ENCODE measurements around the gene GPATCH2. TPM values are rescaled to one million over a fixed set of nuclear protein-coding genes. Genes with fewer than 3 reads are reported as not detected.

Gene GPATCH2
- total RNA-seq, 2 donors from 2014 or later = 21.2 to 23.2 TPM

DNA sequence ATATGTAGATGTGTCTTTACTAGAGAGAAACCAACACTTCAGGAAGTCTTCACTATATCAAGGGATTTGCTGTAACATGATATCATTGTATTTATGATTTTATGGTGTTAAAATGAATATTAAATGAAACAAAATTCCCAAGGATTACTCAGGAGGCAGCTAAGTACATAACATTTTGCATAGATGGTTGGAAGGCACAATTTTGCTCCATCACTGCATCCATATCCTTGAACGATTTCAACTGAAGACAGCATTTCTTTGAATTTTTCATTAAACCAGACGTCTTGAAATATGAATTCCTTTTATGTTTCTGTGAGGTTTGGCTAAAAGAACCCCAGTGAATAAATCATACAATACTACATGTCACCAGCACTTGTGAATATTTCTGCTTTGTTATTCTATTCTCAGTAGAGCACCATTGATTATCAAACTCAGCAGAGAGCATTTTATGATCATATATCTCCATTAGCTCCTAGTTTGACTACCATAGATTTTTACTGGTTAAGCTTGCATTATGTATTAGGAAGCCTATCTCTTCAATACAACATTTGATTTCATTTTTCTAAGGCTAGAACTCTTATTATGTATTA lies 37.6 kb upstream of the GPATCH2 start:
- H3K4me3 Mint-ChIP-seq = no peak overlapping the region
- no peak for DNase-seq
- H3K36me3 Mint-ChIP-seq (ENCODE audit: low read depth) = no peaks in the 10 kb centered on the region
- TF ChIP-seq, protein P1, sequence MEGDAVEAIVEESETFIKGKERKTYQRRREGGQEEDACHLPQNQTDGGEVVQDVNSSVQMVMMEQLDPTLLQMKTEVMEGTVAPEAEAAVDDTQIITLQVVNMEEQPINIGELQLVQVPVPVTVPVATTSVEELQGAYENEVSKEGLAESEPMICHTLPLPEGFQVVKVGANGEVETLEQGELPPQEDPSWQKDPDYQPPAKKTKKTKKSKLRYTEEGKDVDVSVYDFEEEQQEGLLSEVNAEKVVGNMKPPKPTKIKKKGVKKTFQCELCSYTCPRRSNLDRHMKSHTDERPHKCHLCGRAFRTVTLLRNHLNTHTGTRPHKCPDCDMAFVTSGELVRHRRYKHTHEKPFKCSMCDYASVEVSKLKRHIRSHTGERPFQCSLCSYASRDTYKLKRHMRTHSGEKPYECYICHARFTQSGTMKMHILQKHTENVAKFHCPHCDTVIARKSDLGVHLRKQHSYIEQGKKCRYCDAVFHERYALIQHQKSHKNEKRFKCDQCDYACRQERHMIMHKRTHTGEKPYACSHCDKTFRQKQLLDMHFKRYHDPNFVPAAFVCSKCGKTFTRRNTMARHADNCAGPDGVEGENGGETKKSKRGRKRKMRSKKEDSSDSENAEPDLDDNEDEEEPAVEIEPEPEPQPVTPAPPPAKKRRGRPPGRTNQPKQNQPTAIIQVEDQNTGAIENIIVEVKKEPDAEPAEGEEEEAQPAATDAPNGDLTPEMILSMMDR (conservative IDR thresholded peaks at IDR 0.05) = no peak
- no peaks in the 10 kb centered on the region for H3K27me3 Mint-ChIP-seq (ENCODE audit: insufficient read depth)
- Histone ChIP-seq H3K9me3 (ENCODE audit: control insufficient read depth, low read length) (no peaks in the 10 kb centered on the region), H3K36me3 (ENCODE audit: control insufficient read depth, insufficient read depth, low read length) (no peaks in the 10 kb centered on the region), H3K4me1 (ENCODE audit: control insufficient read depth, insufficient read depth, low read length) (no peaks in the 10 kb centered on the region), H3K4me3 (ENCODE audit: low read length) (no peak overlapping the region), H3K27me3 (ENCODE audit: control insufficient read depth, insufficient read depth, low read length, poor library complexity, severe bottlenecking) (no peaks in the 10 kb centered on the region), H3K27ac (ENCODE audit: low read depth, low read length) (no peak overlapping the region), H3K9ac (ENCODE audit: extremely low read depth, low read length, poor library complexity, severe bottlenecking) (no peak overlapping the region)
- H3K27ac Mint-ChIP-seq = no peak overlapping the region
- no peaks in the 10 kb centered on the region for H3K4me1 Mint-ChIP-seq
- WGBS, 2 experiments (ENCODE audit: insufficient coverage in 1 of 2, insufficient read length in 1 of 2) = 79% methylated on average over 2 of the region's 2 CpGs; no CpG with 5 or more reads in 1 of the 2 experiments
- H3K9me3 Mint-ChIP-seq = no peaks in the 10 kb centered on the region

DNA sequence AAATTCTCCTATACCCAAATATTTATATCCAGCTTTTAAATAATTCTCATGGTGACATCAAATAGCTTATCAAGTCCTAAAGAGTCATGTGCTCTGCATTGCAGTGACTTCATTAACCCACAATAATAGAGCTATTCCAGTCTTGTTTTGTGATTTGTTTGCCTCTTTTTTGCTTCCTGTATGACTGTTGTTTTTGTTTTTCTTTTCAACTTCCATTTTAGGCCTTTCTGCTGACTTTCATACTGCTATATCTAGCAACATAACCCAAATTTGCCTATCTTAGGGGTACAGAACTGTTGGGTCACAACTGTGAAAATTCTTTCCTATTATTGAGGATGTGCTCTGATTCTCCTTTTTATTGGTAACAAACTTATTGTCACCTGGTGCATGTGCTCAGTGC lies 30.5 kb upstream of the GPATCH2 start:
- no peaks in the 10 kb centered on the region for H3K36me3 Mint-ChIP-seq (ENCODE audit: low read depth)
- H3K4me3 ChIP-seq (ENCODE audit: low read length) = no peak overlapping the region
- no peak overlapping the region for H3K27ac Mint-ChIP-seq
- no peak for DNase-seq
- H3K4me1 ChIP-seq (ENCODE audit: control insufficient read depth, insufficient read depth, low read length) = no peaks in the 10 kb centered on the region
- no peaks in the 10 kb centered on the region for H3K4me1 Mint-ChIP-seq
- no peaks in the 10 kb centered on the region for H3K27me3 Mint-ChIP-seq (ENCODE audit: insufficient read depth)
- no peak overlapping the region for H3K4me3 Mint-ChIP-seq
- no peak overlapping the region for H3K27ac ChIP-seq (ENCODE audit: low read depth, low read length)
- H3K9me3 ChIP-seq (ENCODE audit: control insufficient read depth, low read length) = no peaks in the 10 kb centered on the region
- H3K9ac ChIP-seq (ENCODE audit: extremely low read depth, low read length, poor library complexity, severe bottlenecking) = no peak overlapping the region
- peaks cover 3% of the 10 kb centered on the region for H3K9me3 Mint-ChIP-seq
- TF ChIP-seq, protein P1 (conservative IDR thresholded peaks at IDR 0.05) = no peak
- H3K27me3 ChIP-seq (ENCODE audit: control insufficient read depth, insufficient read depth, low read length, poor library complexity, severe bottlenecking) = no peaks in the 10 kb centered on the region
- H3K36me3 ChIP-seq (ENCODE audit: control insufficient read depth, insufficient read depth, low read length) = no peaks in the 10 kb centered on the region

DNA sequence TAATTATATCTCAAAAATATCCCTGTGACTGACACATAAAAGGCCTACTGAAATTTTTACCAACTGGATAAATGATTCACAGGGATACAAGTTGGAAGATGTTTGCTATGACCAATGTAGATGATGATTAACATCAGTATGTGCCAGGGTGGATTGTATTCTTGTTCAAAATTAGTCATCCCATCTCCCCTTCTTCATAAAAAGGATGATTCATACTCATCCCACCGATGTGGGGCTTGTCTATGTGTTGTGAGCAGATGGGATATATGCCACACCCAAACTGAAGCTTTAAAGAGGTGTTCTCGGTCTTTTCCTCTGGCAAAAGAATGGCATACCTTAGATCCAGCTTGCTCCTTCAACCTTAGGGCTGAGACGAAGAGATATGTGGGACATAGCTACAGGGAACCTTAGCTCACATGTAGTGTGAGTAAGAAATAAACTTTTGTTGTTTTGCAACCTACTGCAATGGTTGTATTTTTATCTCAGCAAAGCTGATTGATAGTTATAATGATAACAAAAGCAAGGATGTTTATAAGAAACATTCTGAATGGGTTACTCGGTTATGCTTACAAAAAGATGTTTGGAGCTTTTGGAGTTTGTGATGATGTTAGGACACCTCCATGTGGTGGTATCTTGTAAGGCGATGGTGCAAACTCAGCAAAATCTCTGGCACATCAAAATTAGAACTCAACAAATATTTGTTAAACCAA lies 29.6 kb upstream of the GPATCH2 start:
- H3K27ac ChIP-seq (ENCODE audit: low read depth, low read length) = no peak overlapping the region
- no peak overlapping the region for H3K4me3 ChIP-seq (ENCODE audit: low read length)
- DNase-seq = no peak
- Mint-ChIP-seq H3K27me3 (ENCODE audit: insufficient read depth) (no peaks in the 10 kb centered on the region), H3K27ac (no peak overlapping the region), H3K36me3 (ENCODE audit: low read depth) (no peaks in the 10 kb centered on the region), H3K4me3 (no peak overlapping the region), H3K9me3 (peaks cover 3% of the 10 kb centered on the region), H3K4me1 (no peaks in the 10 kb centered on the region)
- no peaks in the 10 kb centered on the region for H3K27me3 ChIP-seq (ENCODE audit: control insufficient read depth, insufficient read depth, low read length, poor library complexity, severe bottlenecking)
- H3K4me1 ChIP-seq (ENCODE audit: control insufficient read depth, insufficient read depth, low read length) = no peaks in the 10 kb centered on the region
- no peaks in the 10 kb centered on the region for H3K9me3 ChIP-seq (ENCODE audit: control insufficient read depth, low read length)
- 83 to 90% methylated on average over 2 to 5 of the region's 5 CpGs for WGBS, 2 experiments (ENCODE audit: insufficient coverage in 1 of 2, insufficient read length in 1 of 2)
- no peaks in the 10 kb centered on the region for H3K36me3 ChIP-seq (ENCODE audit: control insufficient read depth, insufficient read depth, low read length)
- no peak overlapping the region for H3K9ac ChIP-seq (ENCODE audit: extremely low read depth, low read length, poor library complexity, severe bottlenecking)
- TF ChIP-seq, protein P1 (conservative IDR thresholded peaks at IDR 0.05) = peak; percentile 72

Data from endodermal cell (in vitro differentiated cells).